DND-41 (cell line): Measurements from ENCODE around the gene PDE1C.

Source experiments
- EZH2 ChIP-seq: IDR thresholded peaks from 3 replicates; pipeline ENCODE4 v1.6.1; 2012; ENCODE audit warnings: borderline replicate concordance, low read depth, mild to moderate bottlenecking, moderate library complexity, low read length, inconsistent platforms; ENCODE audit not compliant: severe bottlenecking
- TF ChIP-seq, protein P1 (sequence below): IDR thresholded peaks from 2 replicates; pipeline ENCODE4 v1.5.1; 2012; ENCODE audit warnings: borderline replicate concordance, low read length, moderate library complexity, mild to moderate bottlenecking; ENCODE audit not compliant: poor library complexity, severe bottlenecking; ENCODE audit errors: extremely low read depth

DNA sequence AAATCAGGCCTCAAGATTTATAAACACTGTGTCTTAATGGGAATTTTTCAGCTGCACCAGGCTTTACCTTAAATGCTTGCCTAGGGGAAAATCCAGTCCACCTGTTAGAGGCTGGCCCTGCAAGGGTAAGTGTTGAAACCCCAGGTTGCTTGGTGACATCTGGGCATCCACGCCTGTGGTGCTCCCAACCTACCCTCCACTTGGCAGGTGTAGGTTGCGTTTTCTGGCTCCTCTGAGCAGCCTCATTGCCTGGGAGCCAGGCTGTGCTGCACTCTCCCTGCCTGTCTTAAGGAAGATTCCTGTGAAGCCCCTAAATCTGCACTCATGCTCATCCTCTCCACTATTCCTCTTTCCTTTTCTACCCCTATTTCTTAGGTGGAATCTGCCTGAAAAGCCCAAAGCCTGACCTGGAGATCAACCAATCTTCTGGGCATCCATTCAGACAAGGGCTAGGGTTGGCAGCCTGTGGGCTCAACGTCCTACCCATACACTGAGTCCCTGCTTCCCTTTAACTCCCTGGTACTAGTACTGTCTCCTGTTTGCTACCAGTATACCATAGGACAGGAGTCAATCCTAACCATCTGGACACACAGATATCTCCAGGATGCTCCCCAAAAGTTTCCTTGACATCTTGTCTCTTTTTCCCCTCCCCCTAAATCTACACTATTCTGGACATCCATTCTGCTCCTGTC lies 150.4 kb downstream of the PDE1C start:
- TF ChIP-seq, protein P1, sequence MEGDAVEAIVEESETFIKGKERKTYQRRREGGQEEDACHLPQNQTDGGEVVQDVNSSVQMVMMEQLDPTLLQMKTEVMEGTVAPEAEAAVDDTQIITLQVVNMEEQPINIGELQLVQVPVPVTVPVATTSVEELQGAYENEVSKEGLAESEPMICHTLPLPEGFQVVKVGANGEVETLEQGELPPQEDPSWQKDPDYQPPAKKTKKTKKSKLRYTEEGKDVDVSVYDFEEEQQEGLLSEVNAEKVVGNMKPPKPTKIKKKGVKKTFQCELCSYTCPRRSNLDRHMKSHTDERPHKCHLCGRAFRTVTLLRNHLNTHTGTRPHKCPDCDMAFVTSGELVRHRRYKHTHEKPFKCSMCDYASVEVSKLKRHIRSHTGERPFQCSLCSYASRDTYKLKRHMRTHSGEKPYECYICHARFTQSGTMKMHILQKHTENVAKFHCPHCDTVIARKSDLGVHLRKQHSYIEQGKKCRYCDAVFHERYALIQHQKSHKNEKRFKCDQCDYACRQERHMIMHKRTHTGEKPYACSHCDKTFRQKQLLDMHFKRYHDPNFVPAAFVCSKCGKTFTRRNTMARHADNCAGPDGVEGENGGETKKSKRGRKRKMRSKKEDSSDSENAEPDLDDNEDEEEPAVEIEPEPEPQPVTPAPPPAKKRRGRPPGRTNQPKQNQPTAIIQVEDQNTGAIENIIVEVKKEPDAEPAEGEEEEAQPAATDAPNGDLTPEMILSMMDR: no peak
- TF ChIP-seq EZH2: no peak
